ENCODE measurements around the gene PSMD1. TPM values are rescaled to one million over a fixed set of nuclear protein-coding genes. Genes with fewer than 3 reads are reported as not detected.

Gene PSMD1
- total and polyA plus RNA-seq, 2 of the 8 experiments (the other 6 are each of a cell fraction or from before 2014, with no cell fraction given) = 179 to 272 TPM

- TF ChIP-seq CHD7 (IDR thresholded peaks at IDR 0.05; ENCODE audit: insufficient replicate concordance, low read length) (no peak), TEAD4 (IDR thresholded peaks at IDR 0.05; ENCODE audit: low read depth, low read length) (no peak), KDM4A (IDR thresholded peaks at IDR 0.05; ENCODE audit: low read depth, low read length, severe bottlenecking) (no peak), PHF8 (conservative IDR thresholded peaks at IDR 0.05; ENCODE audit: low read depth, low read length) (no peak), SIN3A (conservative IDR thresholded peaks at IDR 0.05 in 1 of 2, IDR thresholded peaks at IDR 0.05 in 1 of 2; ENCODE audit: low read depth in 1 of 2, low read length in 2 of 2) (no peak), HDAC6 (IDR thresholded peaks at IDR 0.05; ENCODE audit: low read depth, low read length) (no peak), RBBP5 (IDR thresholded peaks at IDR 0.05; ENCODE audit: borderline replicate concordance, low read depth, low read length) (no peak), RNF2 (IDR thresholded peaks at IDR 0.05; ENCODE audit: borderline replicate concordance, low read depth, low read length, missing control alignments, poor library complexity, severe bottlenecking) (no peak), GTF2F1 (IDR thresholded peaks at IDR 0.05; ENCODE audit: borderline replicate concordance, low read depth, low read length) (no peak), SAP30 (IDR thresholded peaks at IDR 0.05; ENCODE audit: insufficient read depth, insufficient replicate concordance, low read length) (no peak)
Measured at GRCh38 chr2:231170055-231170454, 113.4 kb downstream of the PSMD1 start (continued).
